GM12878 (cell line): ENCODE results near the gene PIEZO2. TPM values are rescaled to one million over a fixed set of nuclear protein-coding genes. Genes with fewer than 3 reads are reported as not detected.
"Not testable (repeated sequence)": the region's sequence is repeated elsewhere in the genome, so short reads cannot be mapped to it uniquely, and the experiment has no call there.

ENCODE experiments used
- ATAC-seq: fragments of 200-7000 bp; cut with Tn5 transposase; 3 replicates; pipeline ENCODE4 v1.9.1; 2020; ENCODE audit warnings: mild to moderate bottlenecking, moderate library complexity
- BruUV-seq: library from RNA; stranded (reverse); fragments of 400-500 nt; replicated peaks from 2 replicates; lab custom pipeline; 2021; lab: Mats Ljungman, UMichigan
- CTCF ChIA-PET: fragments of 300-600 bp; sonication (Branson Sonifier 250); formaldehyde crosslinking; extraction: SDS; loops from one replicate; lab custom pipeline; 2021; ENCODE audit warnings: inconsistent platforms; lab: Yijun Ruan, JAX
- POLR2A ChIA-PET: fragments of 350-600 bp; formaldehyde crosslinking; extraction: SDS; loops from one replicate; lab custom pipeline; 2021; ENCODE audit warnings: inconsistent platforms; lab: Charles Lee
- RAD21 ChIA-PET: fragments of 300-600 bp; sonication (Branson Sonifier 250); formaldehyde crosslinking; loops from one replicate; lab custom pipeline; 2023; ENCODE audit warnings: antibody characterized with exemption; ENCODE audit not compliant: unreplicated experiment; lab: Charles Lee
- SMC1A ChIA-PET: fragments of 300-600 bp; sonication (Branson Sonifier 250); formaldehyde crosslinking; loops from one replicate; lab custom pipeline; 2023; ENCODE audit not compliant: unreplicated experiment, uncharacterized antibody; lab: Charles Lee
- DNase-seq: peaks from one replicate; pipeline ENCODE4 v3.0.0-alpha.2; 2011; ENCODE audit warnings: low read depth, low spot score
- FAIRE-seq: peaks from 3 replicates; lab custom pipeline; 2011; peaks lifted over from hg19 to GRCh38; lab: Jason Lieb, UNC
- H2AFZ ChIP-seq: 2 replicates; pipeline ENCODE4 v1.6.0; 2011; ENCODE audit warnings: low read depth, low read length, control low read depth; ENCODE audit not compliant: control insufficient read depth
- H3K27ac ChIP-seq: 2 replicates; pipeline ENCODE4 v1.5.1; 2011; ENCODE audit warnings: control low read depth; ENCODE audit not compliant: control insufficient read depth, insufficient read depth
- H3K27me3 ChIP-seq, 2 experiments: replicated peaks in 1 of 2; 2 replicates each; pipeline versions ENCODE4 v1.6.0 to v1.6.1; 2011; ENCODE audit warnings: low read length in 1 of 2; ENCODE audit not compliant: control insufficient read depth in 2 of 2, insufficient read depth in 2 of 2
- H3K36me3 ChIP-seq, 2 experiments: 2 replicates each; pipeline ENCODE4 v1.5.1; 2011; ENCODE audit warnings: low read length in 1 of 2; ENCODE audit not compliant: control insufficient read depth in 2 of 2, insufficient read depth in 2 of 2
- H3K4me1 ChIP-seq: 2 replicates; pipeline ENCODE4 v1.6.1; 2011; ENCODE audit warnings: mild to moderate bottlenecking, low read length, moderate library complexity, mixed read lengths; ENCODE audit not compliant: control insufficient read depth, insufficient read depth
- H3K4me2 ChIP-seq: 2 replicates; pipeline ENCODE4 v1.6.0; 2011; ENCODE audit warnings: control low read depth; ENCODE audit not compliant: control insufficient read depth, insufficient read depth
- H3K4me3 ChIP-seq: fragments of 200-600 bp; sonication (generic); 2 replicates; pipeline ENCODE4 v1.5.1; 2016
- H3K79me2 ChIP-seq: 2 replicates; pipeline ENCODE4 v1.6.0; 2011; ENCODE audit warnings: low read length; ENCODE audit not compliant: control insufficient read depth, insufficient read depth
- H3K9ac ChIP-seq: 2 replicates; pipeline ENCODE4 v1.8.0; 2011; ENCODE audit warnings: low read length, control low read depth, mixed read lengths; ENCODE audit not compliant: control insufficient read depth, insufficient read depth
- H3K9me3 ChIP-seq: replicated peaks from 3 replicates; pipeline ENCODE4 v1.5.1; 2011; ENCODE audit warnings: mild to moderate bottlenecking, low read length; ENCODE audit not compliant: control insufficient read depth, insufficient read depth
- H4K20me1 ChIP-seq: 2 replicates; pipeline ENCODE4 v1.6.0; 2011; ENCODE audit not compliant: control insufficient read depth, insufficient read depth
- NFYB ChIP-seq: IDR thresholded peaks from 2 replicates; pipeline ENCODE4 v1.6.1; 2011; ENCODE audit warnings: low read depth, mild to moderate bottlenecking, low read length, improper control_type of control experiment, moderate library complexity; ENCODE audit not compliant: insufficient read depth
- WGBS: methylation state at CpG from one replicate; pipeline ENCODE4 v1.1.6; 2016; ENCODE audit warnings: low lambda C conversion rate; ENCODE audit not compliant: insufficient replicate concordance, insufficient coverage; ENCODE audit errors: missing lambda C conversion rate; 5-methylcytosine and 5-hydroxymethylcytosine counted together
- in situ Hi-C: fragments of 300-500 bp; cut with MboI; formaldehyde crosslinking; loops from 9 replicates; pipeline ENCODE4 v1.14.3; 2018; ENCODE audit warnings: mixed read lengths
- intact Hi-C: fragments of 100-400 bp; cut with micrococcal nuclease; formaldehyde crosslinking; loops from one replicate; pipeline ENCODE4 v1.14.2; 2022; ENCODE audit not compliant: unreplicated experiment
- polyA plus RNA-seq, 11 experiments: library from polyadenylated mRNA; depleted of rRNA in 4 of 11; unstranded in 6 of 11; stranded (reverse) in 5 of 11; fragments of >200 nt; fragmentation: Nextera tagmentation in 4 of 11; fragmentation: Illumina TruSeq in 1 of 11; extraction: Ambion mirVana in 4 of 11; extraction: Trizol in 1 of 11; gene quantifications; 1 replicate in 1 of 11; 2 replicates in 10 of 11; pipeline versions ENCODE4 v1.2.1 to v1.2.3, GENCODE V29; 2011 to 2016; ENCODE audit warnings: inconsistent platforms in 2 of 11, missing spikeins in 2 of 11, low read depth in 1 of 11
- total RNA-seq, 4 experiments: library from RNA; depleted of rRNA in 3 of 4; stranded (reverse); fragments of >200 nt in 3 of 4; fragmentation: Illumina TruSeq in 1 of 4; extraction: Trizol in 1 of 4; gene quantifications; 2 replicates each; pipeline versions ENCODE4 v1.2.1 to v1.2.3, GENCODE V29; 2013 to 2021

PIEZO2 gene
- total and polyA plus RNA-seq, 10 of the 15 experiments (the other 5 are each of a cell fraction or from before 2014, with no cell fraction given) = 6.7 to 42.3 (median 27.4) TPM

GRCh38 chr18:10915748-10916147 is 233.6 kb downstream of the PIEZO2 start:
- H3K4me3 ChIP-seq, ATAC-seq, H3K9ac ChIP-seq, in situ Hi-C loops, intact Hi-C loops, H4K20me1 ChIP-seq, FAIRE-seq, H3K79me2 ChIP-seq, H3K27me3 ChIP-seq, H3K9me3 ChIP-seq, H3K27ac ChIP-seq, H3K36me3 ChIP-seq, DNase-seq, H3K4me2 ChIP-seq, H3K4me1 ChIP-seq, H2AFZ ChIP-seq, BruUV-seq: not testable (repeated sequence)
- POLR2A ChIA-PET = interaction anchor here (1.0 kb wide), 1 partner anchor 11 kb away, joined by 5 read pairs; no protein-coding TSS in a partner anchor
- CTCF ChIA-PET = interaction anchor here (0.8 to 1.2 kb wide), 2 partner anchors 8 to 21 kb away, joined by 3 read pairs; no protein-coding TSS in a partner anchor
- RAD21 ChIA-PET = interaction anchor here (0.7 to 0.9 kb wide), 2 partner anchors 12 to 136 kb away, joined by 3 read pairs; no protein-coding TSS in a partner anchor
- WGBS = 100% methylated on average over 5 of the region's 5 CpGs
- SMC1A ChIA-PET = interaction anchor here (0.6 to 1.5 kb wide), 4 partner anchors 9 to 353 kb away, joined by 3 to 6 read pairs (median 4); no protein-coding TSS in a partner anchor
- TF ChIP-seq NFYB = peak; percentile 78

GRCh38 chr18:10914610-10915009 is 234.8 kb downstream of the PIEZO2 start:
- 59% methylated on average over 6 of the region's 8 CpGs for WGBS
- H3K36me3 ChIP-seq, ATAC-seq, DNase-seq, intact Hi-C loops, H3K79me2 ChIP-seq, in situ Hi-C loops, H3K9ac ChIP-seq, H3K4me1 ChIP-seq, H3K4me2 ChIP-seq, FAIRE-seq, BruUV-seq, H4K20me1 ChIP-seq, H2AFZ ChIP-seq, H3K4me3 ChIP-seq, H3K27ac ChIP-seq, RAD21 ChIA-PET, H3K9me3 ChIP-seq, H3K27me3 ChIP-seq: not testable (repeated sequence)
- SMC1A ChIA-PET = interaction anchor here (0.7 to 1.4 kb wide), 2 partner anchors 12 to 23 kb away, joined by 3 to 4 read pairs; no protein-coding TSS in a partner anchor
- POLR2A ChIA-PET = interaction anchor here (0.7 kb wide), 1 partner anchor 63 kb away, joined by 5 read pairs; no protein-coding TSS in a partner anchor
- CTCF ChIA-PET = interaction anchor here (1.0 kb wide), 1 partner anchor 13 kb away, joined by 4 read pairs; no protein-coding TSS in a partner anchor
